SK-N-MC (cell line): ENCODE results near the gene CFTR.

Experiments used
- DNase-seq: peaks from one replicate; pipeline ENCODE4 v3.0.0-alpha.2; 2011; ENCODE audit warnings: low read depth, low spot score
- H3K27ac ChIP-seq: fragments of 200-600 bp; sonication (generic); 2 replicates; pipeline ENCODE4 v1.5.1; 2016; ENCODE audit warnings: mixed run types
- H3K36me3 ChIP-seq: fragments of 200-600 bp; sonication (generic); 2 replicates; pipeline ENCODE4 v1.6.1; 2017; ENCODE audit warnings: antibody characterized with exemption, low read length, mixed read lengths; ENCODE audit not compliant: insufficient read depth
- H3K4me3 ChIP-seq: fragments of 200-600 bp; sonication (generic); 2 replicates; pipeline ENCODE4 v1.5.1; 2016
- H3K9ac ChIP-seq: fragments of 200-600 bp; sonication (generic); 2 replicates; pipeline ENCODE4 v1.8.0; 2017; ENCODE audit warnings: mixed run types, mixed read lengths; ENCODE audit not compliant: insufficient read length
- H3K9me3 ChIP-seq: fragments of 200-600 bp; sonication (generic); 2 replicates; pipeline ENCODE4 v1.6.1; 2017; ENCODE audit warnings: low read depth, mild to moderate bottlenecking, antibody characterized with exemption, low read length, moderate library complexity, mixed read lengths
- EZH2 ChIP-seq: fragments of 200-600 bp; sonication (generic); IDR thresholded peaks from one replicate; pipeline ENCODE4 v1.6.1; 2017; ENCODE audit warnings: antibody characterized with exemption
- FOXP2 ChIP-seq: optimal IDR thresholded peaks from 2 replicates; pipeline ENCODE3; 2011; ENCODE audit warnings: mild to moderate bottlenecking, moderate library complexity; ENCODE audit not compliant: insufficient read depth; ENCODE audit errors: extremely low read length, control extremely low read depth
- POLR2AphosphoS5 ChIP-seq: IDR thresholded peaks from 2 replicates; pipeline ENCODE4 v1.6.1; 2012; ENCODE audit warnings: mild to moderate bottlenecking, low read depth, low read length, borderline replicate concordance

CFTR gene

GRCh38 chr7:117711556-117711955 is 231.7 kb downstream of the CFTR start:
- no peak for DNase-seq
- Histone ChIP-seq H3K36me3 (no peaks in the 10 kb centered on the region; the same call in 1 of the 2 replicates), H3K4me3 (no peak overlapping the region), H3K9ac (no peak overlapping the region), H3K9me3 (no peaks in the 10 kb centered on the region), H3K27ac (no peak overlapping the region)
- TF ChIP-seq FOXP2 (no peak), EZH2 (no peak), POLR2AphosphoS5 (no peak)

GRCh38 chr7:117715784-117716445 is 236.1 kb downstream of the CFTR start:
- no peak overlapping the region for H3K27ac ChIP-seq
- TF ChIP-seq FOXP2: no peak
- no peak for TF ChIP-seq POLR2AphosphoS5
- TF ChIP-seq EZH2: no peak
- H3K36me3 ChIP-seq: peaks cover 6% of the 10 kb centered on the region
- H3K9ac ChIP-seq: no peak overlapping the region
- no peaks in the 10 kb centered on the region for H3K9me3 ChIP-seq
- no peak overlapping the region for H3K4me3 ChIP-seq
- peak; percentile 30 for DNase-seq

GRCh38 chr7:117716707-117717299 is 237.0 kb downstream of the CFTR start:
- H3K9ac ChIP-seq: no peak overlapping the region
- no peak overlapping the region for H3K27ac ChIP-seq
- H3K36me3 ChIP-seq: peaks cover 8% of the 10 kb centered on the region; the same call in 1 of the 2 replicates
- H3K9me3 ChIP-seq: no peaks in the 10 kb centered on the region
- no peak overlapping the region for H3K4me3 ChIP-seq
- TF ChIP-seq EZH2: no peak
- TF ChIP-seq FOXP2: no peak
- TF ChIP-seq POLR2AphosphoS5: no peak
- DNase-seq: no peak

GRCh38 chr7:117717357-117717756 is 237.5 kb downstream of the CFTR start:
- Histone ChIP-seq H3K9me3 (no peaks in the 10 kb centered on the region), H3K4me3 (no peak overlapping the region), H3K9ac (peak overlapping the region; percentile 35), H3K36me3 (peaks cover 8% of the 10 kb centered on the region; the same call in 1 of the 2 replicates), H3K27ac (no peak overlapping the region)
- TF ChIP-seq EZH2: no peak
- no peak for TF ChIP-seq FOXP2
- TF ChIP-seq POLR2AphosphoS5: no peak
- DNase-seq: no peak
